Measurements from ENCODE around the gene GNB4. TPM values are rescaled to one million over a fixed set of nuclear protein-coding genes. Genes with fewer than 3 reads are reported as not detected.

The GNB4 gene
- total RNA-seq, 1 experiment from 2014 or later: 6.3 TPM

DNA sequence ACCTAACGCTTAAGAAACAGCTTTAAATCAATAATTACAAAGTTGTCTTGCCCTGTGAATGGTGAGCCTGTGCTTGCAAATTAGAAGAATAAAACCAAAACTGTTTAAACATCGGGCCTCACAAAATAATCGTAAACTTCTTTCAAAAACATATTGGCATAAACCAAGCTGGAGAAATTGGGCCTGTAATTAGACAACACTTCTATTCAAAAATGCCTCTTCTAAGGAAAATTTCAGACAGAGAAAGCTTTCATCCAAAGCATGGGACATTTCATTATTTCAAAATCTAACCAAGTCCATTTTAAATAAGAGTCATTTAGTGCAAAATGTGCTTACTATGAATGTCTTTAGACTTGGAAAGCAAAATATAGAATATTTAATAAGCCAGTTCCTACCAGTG, 35.5 kb upstream of the GNB4 start:
- ChIA-PET POLR2A (ENCODE audit: unreplicated experiment) (no interaction called here), CTCF (no interaction called here)
- Histone ChIP-seq H3K9me2 (replicated peaks; ENCODE audit: low read length) (no peaks in the 10 kb centered on the region), H3K27ac (ENCODE audit: low read length) (no peak overlapping the region), H4K20me1 (ENCODE audit: low read length) (no peaks in the 10 kb centered on the region), H2AFZ (ENCODE audit: low read length) (no peak overlapping the region), H3K4me2 (ENCODE audit: low read length) (no peak overlapping the region), H3K4me3 (ENCODE audit: low read length) (no peak overlapping the region), H3K79me2 (ENCODE audit: low read length) (no peaks in the 10 kb centered on the region), H3K4me1 (ENCODE audit: insufficient read depth, low read length) (no peaks in the 10 kb centered on the region), H3K36me3 (ENCODE audit: low read depth, low read length) (no peaks in the 10 kb centered on the region), H3F3A (ENCODE audit: low read length, unreplicated experiment) (no peaks in the 10 kb centered on the region), H3K9me3 (ENCODE audit: low read length) (no peaks in the 10 kb centered on the region), H3K9ac (ENCODE audit: low read length) (no peak overlapping the region), H3K27me3 (ENCODE audit: low read length) (no peaks in the 10 kb centered on the region)
- no peak for DNase-seq
- ATAC-seq: no peak
- intact Hi-C loops (cut with micrococcal nuclease): no loop called here
- TF ChIP-seq EZH2phosphoT487 (IDR thresholded peaks at IDR 0.05; ENCODE audit: borderline replicate concordance, low read length) (no peak), EZH2 (IDR thresholded peaks at IDR 0.05; ENCODE audit: low read length, unreplicated experiment) (no peak)
- TF ChIP-seq, protein P1, sequence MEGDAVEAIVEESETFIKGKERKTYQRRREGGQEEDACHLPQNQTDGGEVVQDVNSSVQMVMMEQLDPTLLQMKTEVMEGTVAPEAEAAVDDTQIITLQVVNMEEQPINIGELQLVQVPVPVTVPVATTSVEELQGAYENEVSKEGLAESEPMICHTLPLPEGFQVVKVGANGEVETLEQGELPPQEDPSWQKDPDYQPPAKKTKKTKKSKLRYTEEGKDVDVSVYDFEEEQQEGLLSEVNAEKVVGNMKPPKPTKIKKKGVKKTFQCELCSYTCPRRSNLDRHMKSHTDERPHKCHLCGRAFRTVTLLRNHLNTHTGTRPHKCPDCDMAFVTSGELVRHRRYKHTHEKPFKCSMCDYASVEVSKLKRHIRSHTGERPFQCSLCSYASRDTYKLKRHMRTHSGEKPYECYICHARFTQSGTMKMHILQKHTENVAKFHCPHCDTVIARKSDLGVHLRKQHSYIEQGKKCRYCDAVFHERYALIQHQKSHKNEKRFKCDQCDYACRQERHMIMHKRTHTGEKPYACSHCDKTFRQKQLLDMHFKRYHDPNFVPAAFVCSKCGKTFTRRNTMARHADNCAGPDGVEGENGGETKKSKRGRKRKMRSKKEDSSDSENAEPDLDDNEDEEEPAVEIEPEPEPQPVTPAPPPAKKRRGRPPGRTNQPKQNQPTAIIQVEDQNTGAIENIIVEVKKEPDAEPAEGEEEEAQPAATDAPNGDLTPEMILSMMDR (conservative IDR thresholded peaks at IDR 0.05; ENCODE audit: low read depth, low read length): no peak
- no TSS peak for BruUV-seq (replicated peaks)

DNA sequence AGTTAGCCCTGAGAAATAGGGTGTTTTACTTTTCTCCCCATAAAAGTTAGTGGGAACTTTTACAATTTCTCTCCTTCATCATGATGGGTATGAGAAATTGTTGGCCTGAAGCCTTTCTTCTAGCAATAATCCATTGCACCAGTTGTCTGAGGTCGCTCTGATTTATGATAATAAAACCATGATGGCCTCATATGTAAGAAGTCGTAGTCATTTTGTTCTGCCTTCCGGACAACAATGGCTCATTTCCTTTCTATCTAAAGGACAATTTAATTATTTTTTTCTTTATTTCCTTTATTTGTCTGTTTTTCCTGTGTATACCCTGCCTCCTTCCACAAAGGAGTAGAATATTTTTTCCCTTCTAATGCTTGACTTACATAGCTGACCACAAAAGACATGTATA, 31.6 kb upstream of the GNB4 start:
- no peaks in the 10 kb centered on the region for H3K9me3 ChIP-seq (ENCODE audit: low read length)
- POLR2A ChIA-PET (ENCODE audit: unreplicated experiment): no interaction called here
- H4K20me1 ChIP-seq (ENCODE audit: low read length): no peaks in the 10 kb centered on the region
- no peaks in the 10 kb centered on the region for H3F3A ChIP-seq (ENCODE audit: low read length, unreplicated experiment)
- ATAC-seq: no peak
- intact Hi-C loops (cut with micrococcal nuclease): no loop called here
- no peak overlapping the region for H3K4me2 ChIP-seq (ENCODE audit: low read length)
- H3K9me2 ChIP-seq (replicated peaks; ENCODE audit: low read length): no peaks in the 10 kb centered on the region
- H3K9ac ChIP-seq (ENCODE audit: low read length): no peak overlapping the region
- BruUV-seq (replicated peaks): no TSS peak
- CTCF ChIA-PET: no interaction called here
- H3K27me3 ChIP-seq (ENCODE audit: low read length): no peaks in the 10 kb centered on the region
- H3K4me1 ChIP-seq (ENCODE audit: insufficient read depth, low read length): no peaks in the 10 kb centered on the region
- TF ChIP-seq, protein P1 (conservative IDR thresholded peaks at IDR 0.05; ENCODE audit: low read depth, low read length): no peak
- TF ChIP-seq EZH2phosphoT487 (IDR thresholded peaks at IDR 0.05; ENCODE audit: borderline replicate concordance, low read length) (no peak), EZH2 (IDR thresholded peaks at IDR 0.05; ENCODE audit: low read length, unreplicated experiment) (no peak)
- no peak for DNase-seq
- H3K27ac ChIP-seq (ENCODE audit: low read length): no peak overlapping the region
- H3K36me3 ChIP-seq (ENCODE audit: low read depth, low read length): no peaks in the 10 kb centered on the region
- no peaks in the 10 kb centered on the region for H3K79me2 ChIP-seq (ENCODE audit: low read length)
- no peak overlapping the region for H2AFZ ChIP-seq (ENCODE audit: low read length)
- no peak overlapping the region for H3K4me3 ChIP-seq (ENCODE audit: low read length)

DNA sequence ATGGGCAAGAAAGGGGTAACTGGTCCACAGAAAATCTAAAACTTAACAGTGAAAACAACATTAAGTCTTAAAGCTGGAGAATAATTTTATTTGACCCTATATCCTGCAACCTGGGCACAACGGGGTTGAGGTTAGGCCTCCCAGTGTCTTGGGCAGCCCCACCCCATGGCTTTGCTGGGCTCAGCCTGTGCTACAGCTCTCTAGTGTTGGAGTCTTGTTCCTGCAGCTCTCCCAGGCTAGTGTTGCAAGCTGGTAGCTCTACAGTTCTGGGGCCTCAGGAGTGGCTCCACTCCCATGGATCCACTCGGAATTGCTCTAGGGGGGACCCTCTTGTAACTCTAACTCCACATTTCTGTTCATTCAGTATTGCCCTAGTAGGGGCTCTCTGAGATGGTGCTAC, 24.9 kb upstream of the GNB4 start:
- Histone ChIP-seq H3K4me1 (ENCODE audit: insufficient read depth, low read length) (no peaks in the 10 kb centered on the region), H3K4me3 (ENCODE audit: low read length) (no peak overlapping the region), H3K4me2 (ENCODE audit: low read length) (no peak overlapping the region), H3K27me3 (ENCODE audit: low read length) (no peaks in the 10 kb centered on the region), H4K20me1 (ENCODE audit: low read length) (no peaks in the 10 kb centered on the region), H2AFZ (ENCODE audit: low read length) (no peak overlapping the region), H3F3A (ENCODE audit: low read length, unreplicated experiment) (no peaks in the 10 kb centered on the region), H3K79me2 (ENCODE audit: low read length) (no peaks in the 10 kb centered on the region), H3K9ac (ENCODE audit: low read length) (no peak overlapping the region), H3K27ac (ENCODE audit: low read length) (no peak overlapping the region), H3K36me3 (ENCODE audit: low read depth, low read length) (no peaks in the 10 kb centered on the region), H3K9me2 (replicated peaks; ENCODE audit: low read length) (no peaks in the 10 kb centered on the region), H3K9me3 (ENCODE audit: low read length) (no peaks in the 10 kb centered on the region)
- CTCF ChIA-PET: no interaction called here
- POLR2A ChIA-PET (ENCODE audit: unreplicated experiment): no interaction called here
- ATAC-seq (no peak), DNase-seq (no peak)
- TF ChIP-seq EZH2 (IDR thresholded peaks at IDR 0.05; ENCODE audit: low read length, unreplicated experiment) (no peak), EZH2phosphoT487 (IDR thresholded peaks at IDR 0.05; ENCODE audit: borderline replicate concordance, low read length) (no peak)
- TF ChIP-seq, protein P1 (conservative IDR thresholded peaks at IDR 0.05; ENCODE audit: low read depth, low read length): no peak
- intact Hi-C loops (cut with micrococcal nuclease): no loop called here
- BruUV-seq (replicated peaks): no TSS peak
